ENCODE data around the gene OR8H3.

- TF ChIP-seq FOXA1 (IDR thresholded peaks at IDR 0.05) (no peak), SP1 (IDR thresholded peaks at IDR 0.05) (no peak), GABPA (IDR thresholded peaks at IDR 0.05 in 1 of 2, conservative IDR thresholded peaks at IDR 0.05 in 1 of 2) (no peak), CTCF (IDR thresholded peaks at IDR 0.05; ENCODE audit: low read depth, low read length, missing input control) (no peak), HNF4A (conservative IDR thresholded peaks at IDR 0.05) (no peak), RAD21 (IDR thresholded peaks at IDR 0.05) (no peak), EGR1 (IDR thresholded peaks at IDR 0.05; ENCODE audit: low read depth in 2 of 2) (no peak), ZBTB33 (IDR thresholded peaks at IDR 0.05) (no peak), HNF4G (IDR thresholded peaks at IDR 0.05) (no peak), YY1 (IDR thresholded peaks at IDR 0.05) (no peak), NR2F2 (IDR thresholded peaks at IDR 0.05) (no peak)
Observed at GRCh38 chr11:56103210-56103737, 18.9 kb upstream of the OR8H3 start, which contains the start of gene OR8H2.

All from liver (tissue), 3 donors.